ENCODE data around the gene PPFIBP2. TPM values are rescaled to one million over a fixed set of nuclear protein-coding genes. Genes with fewer than 3 reads are reported as not detected.

Gene PPFIBP2
- total and polyA plus RNA-seq, 10 of the 15 experiments (the other 5 are each of a cell fraction or from before 2014, with no cell fraction given): 17.3 to 56.3 (median 39.2) TPM

GRCh38 chr11:7516475-7516874, 2.7 kb downstream of the PPFIBP2 start:
- Histone ChIP-seq H3K4me2 (ENCODE audit: control insufficient read depth, insufficient read depth) (peak overlapping the region; percentile 97), H3K27ac (ENCODE audit: control insufficient read depth, insufficient read depth) (peak overlapping the region; percentile 99), H3K9ac (ENCODE audit: control insufficient read depth, insufficient read depth, low read length) (peak overlapping the region; percentile 96), H3K27me3 (replicated peaks in 1 of 2; ENCODE audit: control insufficient read depth in 2 of 2, insufficient read depth in 2 of 2, low read length in 1 of 2) (no peaks in the 10 kb centered on the region), H3K9me3 (replicated peaks; ENCODE audit: control insufficient read depth, insufficient read depth, low read length) (no peaks in the 10 kb centered on the region), H3K4me3 (peak overlapping the region; percentile 92), H2AFZ (ENCODE audit: control insufficient read depth, low read depth, low read length) (no peak overlapping the region), H4K20me1 (ENCODE audit: control insufficient read depth, insufficient read depth) (no peaks in the 10 kb centered on the region), H3K79me2 (ENCODE audit: control insufficient read depth, insufficient read depth, low read length) (peaks cover 84% of the 10 kb centered on the region), H3K4me1 (ENCODE audit: control insufficient read depth, insufficient read depth, low read length) (peaks cover 31% of the 10 kb centered on the region), H3K36me3 (ENCODE audit: control insufficient read depth in 2 of 2, insufficient read depth in 2 of 2, low read length in 1 of 2) (no peaks in the 10 kb centered on the region)
- CTCF ChIA-PET: interaction anchor here (1.0 to 3.2 kb wide), 5 partner anchors 21 to 136 kb away, joined by 3 to 21 read pairs (median 5); no protein-coding TSS in a partner anchor
- no TSS peak for BruUV-seq (replicated peaks)
- RAD21 ChIA-PET (ENCODE audit: unreplicated experiment): interaction anchor here (1.3 to 2.3 kb wide), 4 partner anchors 8 to 149 kb away, joined by 3 to 9 read pairs (median 6); no protein-coding TSS in a partner anchor
- DNase-seq (ENCODE audit: low read depth, low spot score) (no peak), FAIRE-seq (no peak), ATAC-seq (no peak)
- SMC1A ChIA-PET (ENCODE audit: uncharacterized antibody, unreplicated experiment): interaction anchor here (0.8 to 6.8 kb wide), 8 partner anchors 7 to 98 kb away, joined by 3 to 69 read pairs (median 8); partner anchors contain the start of gene OLFML1
- in situ Hi-C loops (cut with MboI): loop anchor here (25.0 kb wide), 1 partner anchor 1829 kb away; the partner anchor contains the start of genes TRIM22 and TRIM5
- intact Hi-C loops (cut with micrococcal nuclease; ENCODE audit: unreplicated experiment): loop anchor here (10.0 kb wide), 1 partner anchor 772 kb away; no protein-coding TSS in a partner anchor
- POLR2A ChIA-PET: interaction anchor here (1.2 to 2.5 kb wide), 3 partner anchors 9 to 14 kb away, joined by 3 to 8 read pairs (median 5); no protein-coding TSS in a partner anchor
- WGBS (ENCODE audit: insufficient coverage, insufficient replicate concordance, low lambda C conversion rate, missing lambda C conversion rate): 91% methylated on average over 12 of the region's 12 CpGs
- TF ChIP-seq ZBED1 (IDR thresholded peaks at IDR 0.05; ENCODE audit: borderline replicate concordance) (no peak), YBX1 (IDR thresholded peaks at IDR 0.05) (no peak), SUZ12 (IDR thresholded peaks at IDR 0.05; ENCODE audit: unreplicated experiment) (no peak), TCF7 (IDR thresholded peaks at IDR 0.05; ENCODE audit: borderline replicate concordance) (no peak), NFIC (IDR thresholded peaks at IDR 0.05; ENCODE audit: low read depth, low read length) (no peak), IKZF1 (conservative IDR thresholded peaks at IDR 0.05) (no peak), ZNF217 (IDR thresholded peaks at IDR 0.05) (no peak), NR2F1 (conservative IDR thresholded peaks at IDR 0.05) (no peak), MEF2A (IDR thresholded peaks at IDR 0.05; ENCODE audit: insufficient read depth, low read depth, low read length) (no peak), NRF1 (conservative IDR thresholded peaks at IDR 0.05; ENCODE audit: low read depth, low read length) (no peak), DPF2 (IDR thresholded peaks at IDR 0.05) (no peak), RB1 (IDR thresholded peaks at IDR 0.05; ENCODE audit: borderline replicate concordance) (0 out of 2 replicates have a peak, but pooled peaks have one; percentile 27), IKZF2 (IDR thresholded peaks at IDR 0.05) (no peak), RCOR1 (conservative IDR thresholded peaks at IDR 0.05; ENCODE audit: low read depth, low read length) (no peak), MXI1 (IDR thresholded peaks at IDR 0.05; ENCODE audit: low read depth, low read length) (no peak), ZBTB33 (IDR thresholded peaks at IDR 0.05) (peak; percentile 53), E2F4 (IDR thresholded peaks at IDR 0.05; ENCODE audit: low read depth, low read length) (no peak), BHLHE40 (IDR thresholded peaks at IDR 0.05; ENCODE audit: borderline replicate concordance in 1 of 2, low read depth in 2 of 2, low read length in 1 of 2) (no peak), PAX5 (IDR thresholded peaks at IDR 0.05; ENCODE audit: borderline replicate concordance, low read depth, low read length) (no peak), MYB (IDR thresholded peaks at IDR 0.05; ENCODE audit: borderline replicate concordance, low read depth, low read length) (no peak), BRCA1 (IDR thresholded peaks at IDR 0.05; ENCODE audit: low read depth, low read length) (no peak), MLLT1 (IDR thresholded peaks at IDR 0.05) (peak; percentile 94)

All from GM12878 (cell line).